Esophagus muscularis mucosa (tissue), 4 donors: ENCODE measurements around the gene ITGB6. TPM values are rescaled to one million over a fixed set of nuclear protein-coding genes. Genes with fewer than 3 reads are reported as not detected.

Experiments
- DNase-seq: peaks from one replicate; pipeline ENCODE4 v3.0.0-alpha.2; 2017; ENCODE audit errors: extremely low spot score
- H3K27ac ChIP-seq, 4 donors: fragments of 200-600 bp; sonication (generic); replicated peaks in 1 of 4; 1 replicate in 3 of 4; 2 replicates in 1 of 4; pipeline ENCODE4 v1.5.1; 2016 to 2019; ENCODE audit warnings: mild to moderate bottlenecking in 1 of 4
- H3K27me3 ChIP-seq, 4 donors: fragments of 200-600 bp; sonication (generic); one replicate each; pipeline versions ENCODE4 v1.5.1 to v1.6.0; 2016 to 2019
- H3K36me3 ChIP-seq, 4 donors: fragments of 200-600 bp; sonication (generic); one replicate each; pipeline ENCODE4 v1.5.1; 2016 to 2019
- H3K4me1 ChIP-seq, 4 donors: fragments of 200-600 bp; sonication (generic); one replicate each; pipeline ENCODE4 v1.5.1; 2016 to 2019
- H3K4me3 ChIP-seq, 4 donors: fragments of 200-600 bp; sonication (generic); 1 replicate in 2 of 4; 2 replicates in 2 of 4; pipeline ENCODE4 v1.5.1; 2016 to 2019; ENCODE audit warnings: mild to moderate bottlenecking in 4 of 4, moderate library complexity in 1 of 4
- H3K9me3 ChIP-seq, 4 donors: fragments of 200-600 bp; sonication (generic); 1 replicate in 3 of 4; 2 replicates in 1 of 4; pipeline ENCODE4 v1.5.1; 2016 to 2019
- EP300 ChIP-seq: sonication (generic); formaldehyde crosslinking; IDR thresholded peaks from one replicate; pipeline ENCODE4 v1.6.1; 2017; ENCODE audit warnings: antibody characterized with exemption
- POLR2A ChIP-seq: fragments of 450-650 bp; IDR thresholded peaks from one replicate; pipeline ENCODE4 v1.6.1; 2017; ENCODE audit warnings: antibody characterized with exemption, moderate library complexity, mild to moderate bottlenecking, low read depth
- POLR2AphosphoS5 ChIP-seq, 2 donors: sonication (generic); formaldehyde crosslinking; IDR thresholded peaks; one replicate each; pipeline ENCODE4 v1.6.1; 2017; ENCODE audit warnings: antibody characterized with exemption in 2 of 2
- WGBS: methylation state at CpG from one replicate; pipeline ENCODE4 v1.1.5; 2018; 5-methylcytosine and 5-hydroxymethylcytosine counted together
- intact Hi-C: fragments of 100-400 bp; cut with DNase I; formaldehyde crosslinking; loops from one replicate; pipeline ENCODE4 v1.15.1; 2023
- total RNA-seq, 4 donors: library from RNA; depleted of rRNA; stranded (reverse); fragments of >200 nt; gene quantifications; one replicate each; pipeline versions ENCODE4 v1.1.0 to v1.2.1, GENCODE V29; 2016
- TF ChIP-seq, protein P1 (sequence below), 3 experiments: fragments of 200-600 bp in 2 of 3; fragments of 450-650 bp in 1 of 3; sonication (generic) in 2 of 3; IDR thresholded peaks; one replicate each; pipeline ENCODE4 v1.5.1; 2017 to 2019; ENCODE audit warnings: antibody characterized with exemption in 3 of 3, mild to moderate bottlenecking in 2 of 3, moderate library complexity in 1 of 3

Gene ITGB6
- total RNA-seq, 4 donors from 2014 or later: 0.17 to 3.4 TPM; not detected in 2

GRCh38 chr2:160221391-160222276 lies 21.6 kb upstream of the ITGB6 start:
- Histone ChIP-seq H3K9me3 (no peaks in the 10 kb centered on the region), H3K4me1 (peaks cover 6 to 17% (median 13%) of the 10 kb centered on the region in 4 donors), H3K4me3 (no peak overlapping the region), H3K36me3 (no peaks in the 10 kb centered on the region), H3K27ac (peak overlapping the region in 1 of 4 donors; percentile 4), H3K27me3 (no peaks in the 10 kb centered on the region)
- WGBS: 89% methylated on average over 10 of the region's 12 CpGs
- no peak for DNase-seq
- TF ChIP-seq EP300 (no peak), POLR2AphosphoS5 (IDR thresholded peaks at IDR 0.05) (no peak), POLR2A (no peak)
- TF ChIP-seq, protein P1, sequence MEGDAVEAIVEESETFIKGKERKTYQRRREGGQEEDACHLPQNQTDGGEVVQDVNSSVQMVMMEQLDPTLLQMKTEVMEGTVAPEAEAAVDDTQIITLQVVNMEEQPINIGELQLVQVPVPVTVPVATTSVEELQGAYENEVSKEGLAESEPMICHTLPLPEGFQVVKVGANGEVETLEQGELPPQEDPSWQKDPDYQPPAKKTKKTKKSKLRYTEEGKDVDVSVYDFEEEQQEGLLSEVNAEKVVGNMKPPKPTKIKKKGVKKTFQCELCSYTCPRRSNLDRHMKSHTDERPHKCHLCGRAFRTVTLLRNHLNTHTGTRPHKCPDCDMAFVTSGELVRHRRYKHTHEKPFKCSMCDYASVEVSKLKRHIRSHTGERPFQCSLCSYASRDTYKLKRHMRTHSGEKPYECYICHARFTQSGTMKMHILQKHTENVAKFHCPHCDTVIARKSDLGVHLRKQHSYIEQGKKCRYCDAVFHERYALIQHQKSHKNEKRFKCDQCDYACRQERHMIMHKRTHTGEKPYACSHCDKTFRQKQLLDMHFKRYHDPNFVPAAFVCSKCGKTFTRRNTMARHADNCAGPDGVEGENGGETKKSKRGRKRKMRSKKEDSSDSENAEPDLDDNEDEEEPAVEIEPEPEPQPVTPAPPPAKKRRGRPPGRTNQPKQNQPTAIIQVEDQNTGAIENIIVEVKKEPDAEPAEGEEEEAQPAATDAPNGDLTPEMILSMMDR (IDR thresholded peaks at IDR 0.05): no peak
- intact Hi-C loops: no loop called here

DNA sequence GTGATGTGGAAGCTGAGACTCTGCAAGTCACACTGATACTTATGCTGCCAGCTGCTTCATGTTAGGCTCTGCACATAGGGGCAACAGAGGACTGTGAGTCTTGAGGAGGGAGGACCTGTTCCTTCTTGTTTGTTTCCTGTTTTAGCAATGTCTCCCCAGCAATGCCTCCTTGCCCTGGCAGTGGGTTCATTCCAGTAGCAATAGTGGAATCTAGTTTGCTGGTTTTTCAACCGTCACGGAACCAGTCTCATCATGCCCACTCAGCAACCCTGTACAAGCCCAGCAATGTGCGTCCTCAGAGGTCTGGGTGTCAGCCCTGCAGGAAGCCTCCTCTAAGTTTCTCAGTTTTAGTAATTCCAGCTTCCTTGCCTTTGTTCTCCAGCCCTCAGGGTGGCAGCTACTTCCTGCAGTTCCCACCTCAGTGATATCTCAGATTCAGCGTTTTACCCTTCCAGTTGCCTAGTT lies 20.5 kb upstream of the ITGB6 start:
- Histone ChIP-seq H3K27ac (no peak overlapping the region), H3K9me3 (no peaks in the 10 kb centered on the region), H3K36me3 (no peaks in the 10 kb centered on the region), H3K4me3 (no peak overlapping the region), H3K27me3 (no peaks in the 10 kb centered on the region), H3K4me1 (peaks cover 6 to 17% (median 13%) of the 10 kb centered on the region in 4 donors)
- intact Hi-C loops: no loop called here
- 83% methylated on average over 4 of the region's 4 CpGs for WGBS
- TF ChIP-seq EP300 (no peak), POLR2AphosphoS5 (IDR thresholded peaks at IDR 0.05) (no peak), POLR2A (no peak)
- TF ChIP-seq, protein P1 (IDR thresholded peaks at IDR 0.05): no peak
- no peak for DNase-seq

DNA sequence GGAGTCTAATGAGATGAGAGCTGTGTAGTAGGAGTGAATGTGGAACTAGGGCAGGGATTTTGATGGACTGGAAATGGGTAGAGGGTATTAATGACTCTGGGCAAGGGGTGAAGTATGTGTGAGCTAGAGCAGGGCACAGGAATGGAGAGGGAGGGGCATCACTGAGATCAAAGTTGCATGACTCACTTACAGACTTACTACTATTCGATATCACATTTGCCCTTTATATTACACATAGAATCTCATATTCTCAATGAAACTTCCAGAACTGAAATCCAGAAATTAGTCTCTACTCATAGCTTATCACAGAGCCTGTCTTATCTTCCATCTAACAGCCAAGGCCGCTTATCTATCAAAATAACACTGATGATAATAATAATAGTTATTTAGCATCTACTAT lies 20.0 kb upstream of the ITGB6 start:
- DNase-seq: no peak
- H3K36me3 ChIP-seq: no peaks in the 10 kb centered on the region
- TF ChIP-seq, protein P1 (IDR thresholded peaks at IDR 0.05): no peak
- no peak for TF ChIP-seq POLR2AphosphoS5 (IDR thresholded peaks at IDR 0.05)
- no peak for TF ChIP-seq EP300
- TF ChIP-seq POLR2A: no peak
- H3K4me1 ChIP-seq: peaks cover 8 to 18% (median 14%) of the 10 kb centered on the region in 4 donors
- 91% methylated on average over 2 of the region's 2 CpGs for WGBS
- no peak overlapping the region for H3K4me3 ChIP-seq
- intact Hi-C loops: no loop called here
- no peaks in the 10 kb centered on the region for H3K9me3 ChIP-seq
- no peak overlapping the region for H3K27ac ChIP-seq
- no peaks in the 10 kb centered on the region for H3K27me3 ChIP-seq

DNA sequence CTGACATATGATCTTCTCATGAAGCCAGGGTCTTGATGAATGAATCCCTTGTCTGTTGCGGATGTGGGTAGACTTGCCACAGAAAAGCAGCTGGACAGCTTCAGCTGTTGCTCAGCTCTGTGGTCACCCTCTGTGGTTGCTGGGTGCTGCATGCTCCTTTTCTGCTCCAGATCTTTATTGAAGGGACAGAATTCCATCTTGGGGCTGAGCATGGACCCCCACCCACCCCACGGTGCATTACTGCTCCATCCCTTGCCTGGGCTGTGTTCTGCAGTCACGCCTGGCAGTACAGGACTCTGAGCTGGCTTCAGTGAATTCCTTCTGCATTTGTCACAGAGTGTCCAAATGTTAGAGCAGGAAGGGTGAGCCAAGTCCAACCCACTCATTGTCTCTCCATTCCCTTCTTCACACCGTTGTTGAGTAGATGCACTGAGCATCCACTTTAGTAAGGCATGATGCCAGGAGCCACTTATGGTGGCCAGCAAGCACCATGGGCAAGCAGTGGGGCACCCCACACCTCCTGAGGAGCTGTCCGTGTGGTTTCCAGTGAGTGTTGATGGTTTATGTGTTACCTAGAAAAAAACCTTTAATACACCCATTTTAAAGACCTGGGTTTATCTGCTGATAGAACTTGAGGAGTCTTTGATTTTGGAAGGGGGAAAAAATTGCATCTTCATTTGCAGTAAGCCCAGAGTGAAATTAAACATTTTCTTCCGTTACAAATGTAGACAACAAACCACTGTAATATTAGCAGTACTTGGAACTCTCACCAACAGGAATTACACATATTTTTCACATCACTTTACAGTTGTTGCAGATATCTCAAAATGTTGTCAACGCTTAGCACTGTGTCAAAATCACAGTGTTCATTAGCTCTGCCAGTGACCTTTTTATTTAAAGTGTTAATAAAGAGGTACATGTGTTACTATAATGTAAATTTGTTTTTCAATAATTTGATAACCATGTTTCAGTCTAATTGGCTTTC lies 14.7 kb upstream of the ITGB6 start:
- H3K4me3 ChIP-seq: no peak overlapping the region
- H3K9me3 ChIP-seq: no peaks in the 10 kb centered on the region
- H3K27me3 ChIP-seq: no peaks in the 10 kb centered on the region
- H3K4me1 ChIP-seq: peaks cover 10 to 14% (median 11%) of the 10 kb centered on the region in 4 donors
- 55% methylated on average over 6 of the region's 7 CpGs for WGBS
- intact Hi-C loops: loop anchor here (10.0 kb wide), 1 partner anchor 100 kb away; no protein-coding TSS in a partner anchor
- TF ChIP-seq, protein P1 (IDR thresholded peaks at IDR 0.05): no peak
- TF ChIP-seq POLR2AphosphoS5 (IDR thresholded peaks at IDR 0.05) (no peak), POLR2A (no peak), EP300 (no peak)
- DNase-seq: peak; percentile 84
- H3K27ac ChIP-seq: no peak overlapping the region
- H3K36me3 ChIP-seq: no peaks in the 10 kb centered on the region
